Cardiac muscle cell (in vitro differentiated cells and primary cell): ENCODE results near the gene DDX28. TPM values are rescaled to one million over a fixed set of nuclear protein-coding genes. Genes with fewer than 3 reads are reported as not detected.
"Not testable (repeated sequence)": the region's sequence is repeated elsewhere in the genome, so short reads cannot be mapped to it uniquely, and the experiment has no call there.

ENCODE experiments used
- DNase-seq, 2 donors: peaks; one replicate each; pipeline versions ENCODE4 v3.0.0 to v3.0.0-alpha.2; 2010 to 2017; ENCODE audit warnings: low read depth in 1 of 2, low spot score in 1 of 2
- H3K27ac ChIP-seq: fragments of 200-600 bp; sonication (generic); 2 replicates; pipeline ENCODE4 v1.5.1; 2016
- H3K27me3 ChIP-seq: fragments of 200-600 bp; sonication (generic); 2 replicates; pipeline ENCODE4 v1.6.0; 2016; ENCODE audit warnings: control low read depth
- H3K36me3 ChIP-seq: fragments of 200-600 bp; sonication (generic); 2 replicates; pipeline ENCODE4 v1.5.1; 2016; ENCODE audit warnings: control low read depth
- H3K4me1 ChIP-seq: fragments of 200-600 bp; sonication (generic); 2 replicates; pipeline ENCODE4 v1.8.1; 2017; ENCODE audit warnings: low read depth, mild to moderate bottlenecking, mixed run types
- H3K4me3 ChIP-seq: fragments of 200-600 bp; sonication (generic); 2 replicates; pipeline ENCODE4 v1.5.1; 2016; ENCODE audit warnings: mild to moderate bottlenecking
- H3K9me3 ChIP-seq: fragments of 200-600 bp; sonication (generic); 2 replicates; pipeline ENCODE4 v1.5.1; 2017; ENCODE audit warnings: low read depth, mild to moderate bottlenecking, control low read depth
- CTCF ChIP-seq: IDR thresholded peaks from 2 replicates; pipeline ENCODE4 v1.5.1; 2012; ENCODE audit warnings: low read depth, mild to moderate bottlenecking, low read length
- polyA plus RNA-seq: library from polyadenylated mRNA; unstranded; fragments of >200 nt; fragmentation: Nextera tagmentation; extraction: Ambion mirVana; gene quantifications from 2 replicates; pipeline ENCODE4 v1.2.1, GENCODE V29; 2016
- total RNA-seq: library from RNA; depleted of rRNA; stranded (reverse); fragments of >200 nt; gene quantifications from 2 replicates; pipeline ENCODE4 v1.2.3, GENCODE V29; 2016

The DDX28 gene
- total and polyA plus RNA-seq, 2 experiments from 2014 or later = 15.3 to 20.1 TPM

DNA sequence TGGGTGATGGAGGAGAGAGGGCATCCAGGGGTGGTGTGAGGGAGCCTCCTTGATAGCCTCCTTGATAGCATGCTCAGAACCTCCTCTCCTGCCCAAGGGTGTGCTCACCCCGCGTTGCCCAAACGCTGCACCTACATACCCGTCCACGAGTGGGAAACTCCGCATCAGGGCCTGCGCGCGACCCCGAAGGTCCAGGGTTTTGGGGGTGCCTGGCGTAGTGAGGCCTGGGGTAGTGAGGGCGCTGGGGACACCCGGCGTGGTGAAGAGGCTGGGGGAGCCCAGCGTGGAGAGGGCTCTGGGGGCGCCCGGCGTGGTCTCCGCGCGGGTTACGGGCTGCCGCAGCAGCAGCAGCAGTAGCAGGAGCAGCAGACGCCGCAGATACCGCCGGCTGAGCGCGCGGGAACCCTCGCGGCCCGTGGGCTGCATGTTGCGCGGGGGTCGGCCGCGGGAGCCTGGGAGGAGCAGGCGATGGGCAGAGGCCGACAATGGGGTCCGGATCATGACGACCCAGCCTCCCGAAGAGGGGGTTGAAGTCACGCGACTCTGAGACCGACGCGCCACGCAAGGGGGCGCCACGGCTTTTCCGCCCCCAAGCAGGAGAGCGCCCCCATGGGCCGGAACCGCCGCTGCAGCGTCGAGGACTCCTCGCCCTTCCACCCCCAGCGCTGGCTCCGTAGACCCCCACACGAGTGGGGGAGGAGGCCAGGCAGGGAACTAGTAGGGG lies 42.9 kb downstream of the DDX28 start, which contains the start of gene DPEP3:
TSS of gene DPEP3 (minus strand) at position 545 of the 724 bp plus-strand sequence. CDS start at position 426, 119 bp downstream.
- Histone ChIP-seq H3K9me3 (no peaks in the 10 kb centered on the region), H3K27ac (no peak within 1 kb of the TSS), H3K4me3 (no peak within 1 kb of the TSS), H3K4me1 (peaks cover 15% of the 10 kb centered on the region), H3K27me3 (peaks cover 3% of the 10 kb centered on the region), H3K36me3 (no peaks in the 10 kb centered on the region)
- DNase-seq = peak in 1 of 2 donors; percentile 5
- TF ChIP-seq CTCF = peak; percentile 45

DNA sequence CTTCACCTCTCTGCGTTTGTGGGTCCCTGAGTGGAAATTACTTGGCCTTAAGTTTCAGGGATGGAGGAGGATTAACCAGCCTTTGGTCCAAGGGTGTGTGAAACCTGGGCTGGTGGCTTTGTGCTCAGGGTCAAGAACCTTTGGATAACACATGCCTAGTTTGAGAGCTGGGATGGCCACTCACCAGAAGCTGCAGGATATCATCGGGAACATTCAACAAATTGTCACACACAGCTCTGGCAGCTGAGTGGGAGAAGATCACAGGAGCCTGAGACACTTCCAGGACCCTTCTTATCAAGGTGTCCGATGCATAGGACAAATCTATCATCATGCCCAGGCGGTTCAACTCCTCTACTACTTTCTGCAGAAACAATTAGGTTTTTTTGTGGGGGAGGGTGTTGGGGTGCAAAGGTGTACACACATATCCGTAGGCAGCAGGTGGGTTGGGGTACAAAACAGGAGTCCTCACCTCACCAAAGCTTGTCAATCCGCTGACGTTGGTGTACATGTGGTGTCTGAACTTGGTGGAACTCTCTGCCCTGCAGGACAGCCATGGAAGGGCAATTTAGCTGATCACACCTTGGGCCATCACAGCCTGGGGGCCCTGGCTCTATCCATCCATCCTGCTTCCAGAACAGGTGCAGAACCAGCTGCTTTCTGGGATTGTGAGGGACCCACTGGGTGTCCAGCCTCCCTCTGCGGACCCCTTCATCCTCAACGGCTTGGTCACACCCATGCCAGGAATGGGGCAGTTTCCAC lies 45.4 kb downstream of the DDX28 start:
- no peak for TF ChIP-seq CTCF
- no peak for DNase-seq
- no peak overlapping the region for H3K27ac ChIP-seq

GRCh38 chr16:67977005-67977404 lies 46.0 kb downstream of the DDX28 start:
- H3K27me3 ChIP-seq = peaks cover 3% of the 10 kb centered on the region
- peaks cover 8% of the 10 kb centered on the region for H3K4me1 ChIP-seq
- H3K9me3 ChIP-seq = no peaks in the 10 kb centered on the region
- H3K4me3 ChIP-seq = no peak overlapping the region
- no peak for TF ChIP-seq CTCF
- no peak for DNase-seq
- H3K36me3 ChIP-seq = no peaks in the 10 kb centered on the region
- H3K27ac ChIP-seq = no peak overlapping the region

More for the DNA sequence above, 45.4 kb downstream of the DDX28 start:
- Histone ChIP-seq H3K36me3 (no peaks in the 10 kb centered on the region), H3K27me3 (peaks cover 3% of the 10 kb centered on the region), H3K4me3 (no peak overlapping the region), H3K9me3 (no peaks in the 10 kb centered on the region), H3K4me1 (peaks cover 8% of the 10 kb centered on the region)

GRCh38 chr16:67976205-67976604 lies 46.8 kb downstream of the DDX28 start:
- Histone ChIP-seq H3K9me3 (no peaks in the 10 kb centered on the region), H3K4me3 (no peak overlapping the region), H3K4me1 (peaks cover 8% of the 10 kb centered on the region), H3K27ac (no peak overlapping the region), H3K27me3 (peaks cover 3% of the 10 kb centered on the region), H3K36me3 (no peaks in the 10 kb centered on the region)
- TF ChIP-seq CTCF = no peak
- no peak for DNase-seq

GRCh38 chr16:67975321-67976105 lies 47.5 kb downstream of the DDX28 start:
- no peak overlapping the region for H3K4me3 ChIP-seq
- H3K27me3 ChIP-seq = peaks cover 3% of the 10 kb centered on the region
- H3K36me3 ChIP-seq = no peaks in the 10 kb centered on the region
- no peaks in the 10 kb centered on the region for H3K9me3 ChIP-seq
- H3K4me1 ChIP-seq = peaks cover 8% of the 10 kb centered on the region
- TF ChIP-seq CTCF = no peak
- no peak for DNase-seq
- H3K27ac ChIP-seq = no peak overlapping the region

- H3K27me3 ChIP-seq, H3K4me3 ChIP-seq, H3K27ac ChIP-seq, H3K9me3 ChIP-seq, H3K4me1 ChIP-seq, DNase-seq, H3K36me3 ChIP-seq: not testable (repeated sequence)
Observed at GRCh38 chr16:67972285-67972684, 50.7 kb downstream of the DDX28 start.
